Upper lobe of left lung (tissue), 6 donors: Measurements from ENCODE around the gene NAPB. TPM values are rescaled to one million over a fixed set of nuclear protein-coding genes. Genes with fewer than 3 reads are reported as not detected.

Experiments
- ATAC-seq, 2 donors: fragments of 200-7000 bp; cut with Tn5 transposase; one replicate each; pipeline ENCODE4 v1.9.1; 2022; ENCODE audit warnings: mild to moderate bottlenecking in 2 of 2, moderate library complexity in 2 of 2; ENCODE audit not compliant: low FRiP score in 2 of 2
- DNase-seq, 2 donors: peaks; one replicate each; pipeline ENCODE4 v3.0.0-alpha.2; 2019 to 2020
- H3K27ac ChIP-seq, 4 donors: fragments of 200-600 bp; sonication (generic); one replicate each; pipeline ENCODE4 v1.5.1; 2016 to 2019
- H3K27me3 ChIP-seq, 4 donors: fragments of 200-600 bp; sonication (generic); one replicate each; pipeline ENCODE4 v1.5.1; 2017 to 2019
- H3K36me3 ChIP-seq, 4 donors: fragments of 200-600 bp; sonication (generic); one replicate each; pipeline ENCODE4 v1.5.1; 2016 to 2019
- H3K4me1 ChIP-seq, 4 donors: fragments of 200-600 bp; sonication (generic); one replicate each; pipeline ENCODE4 v1.5.1; 2018 to 2019
- H3K4me3 ChIP-seq, 4 donors: fragments of 200-600 bp; sonication (generic); one replicate each; pipeline ENCODE4 v1.5.1; 2017 to 2019; ENCODE audit warnings: mild to moderate bottlenecking in 2 of 4, moderate library complexity in 1 of 4
- H3K9me3 ChIP-seq, 4 donors: fragments of 200-600 bp; sonication (generic); one replicate each; pipeline ENCODE4 v1.5.1; 2018 to 2019
- EP300 ChIP-seq, 4 donors: sonication (generic); formaldehyde crosslinking; IDR thresholded peaks; one replicate each; pipeline ENCODE4 v1.5.1; 2017; ENCODE audit warnings: antibody characterized with exemption in 4 of 4, control low read depth in 2 of 4
- POLR2A ChIP-seq, 4 donors: fragments of 450-650 bp; IDR thresholded peaks; one replicate each; pipeline ENCODE4 v1.5.1; 2016 to 2017; ENCODE audit warnings: antibody characterized with exemption in 4 of 4, mild to moderate bottlenecking in 2 of 4
- POLR2AphosphoS5 ChIP-seq, 2 donors: sonication (generic); formaldehyde crosslinking; IDR thresholded peaks; one replicate each; pipeline ENCODE4 v1.5.1; 2017; ENCODE audit warnings: antibody characterized with exemption in 2 of 2
- WGBS, 2 donors: methylation state at CpG; one replicate each; pipeline ENCODE4 v1.1.5; 2017 to 2018; 5-methylcytosine and 5-hydroxymethylcytosine counted together
- total RNA-seq, 6 donors: library from RNA; depleted of rRNA in 4 of 6; stranded (reverse); fragments of >200 nt in 4 of 6; gene quantifications; one replicate each; pipeline versions ENCODE4 v1.1.0 to v1.2.1, GENCODE V29; 2016 to 2021
- TF ChIP-seq, protein P1 (sequence below), 6 experiments: fragments of 450-650 bp in 4 of 6; fragments of 200-600 bp in 2 of 6; sonication (generic) in 2 of 6; IDR thresholded peaks; one replicate each; pipeline ENCODE4 v1.5.1; 2016 to 2019; ENCODE audit warnings: antibody characterized with exemption in 6 of 6
- donor health status: DM: no; HTN: no; CAD: no; lungs with moderate emphysema.
- donor health status: DM: no; HTN: yes; CAD: no; lungs with severe emphysema.

Gene NAPB
- total RNA-seq, 6 donors from 2014 or later: 9.7 to 27.7 (median 11.1) TPM

- H3K4me1 ChIP-seq: peaks cover 13 to 23% (median 18%) of the 10 kb centered on the region in 4 donors
- TF ChIP-seq, protein P1, sequence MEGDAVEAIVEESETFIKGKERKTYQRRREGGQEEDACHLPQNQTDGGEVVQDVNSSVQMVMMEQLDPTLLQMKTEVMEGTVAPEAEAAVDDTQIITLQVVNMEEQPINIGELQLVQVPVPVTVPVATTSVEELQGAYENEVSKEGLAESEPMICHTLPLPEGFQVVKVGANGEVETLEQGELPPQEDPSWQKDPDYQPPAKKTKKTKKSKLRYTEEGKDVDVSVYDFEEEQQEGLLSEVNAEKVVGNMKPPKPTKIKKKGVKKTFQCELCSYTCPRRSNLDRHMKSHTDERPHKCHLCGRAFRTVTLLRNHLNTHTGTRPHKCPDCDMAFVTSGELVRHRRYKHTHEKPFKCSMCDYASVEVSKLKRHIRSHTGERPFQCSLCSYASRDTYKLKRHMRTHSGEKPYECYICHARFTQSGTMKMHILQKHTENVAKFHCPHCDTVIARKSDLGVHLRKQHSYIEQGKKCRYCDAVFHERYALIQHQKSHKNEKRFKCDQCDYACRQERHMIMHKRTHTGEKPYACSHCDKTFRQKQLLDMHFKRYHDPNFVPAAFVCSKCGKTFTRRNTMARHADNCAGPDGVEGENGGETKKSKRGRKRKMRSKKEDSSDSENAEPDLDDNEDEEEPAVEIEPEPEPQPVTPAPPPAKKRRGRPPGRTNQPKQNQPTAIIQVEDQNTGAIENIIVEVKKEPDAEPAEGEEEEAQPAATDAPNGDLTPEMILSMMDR (IDR thresholded peaks at IDR 0.05): no peak
- TF ChIP-seq POLR2AphosphoS5 (IDR thresholded peaks at IDR 0.05) (no peak), POLR2A (IDR thresholded peaks at IDR 0.05) (no peak), EP300 (IDR thresholded peaks at IDR 0.05) (no peak)
- no peaks in the 10 kb centered on the region for H3K9me3 ChIP-seq
- ATAC-seq: no peak
- H3K27me3 ChIP-seq: no peaks in the 10 kb centered on the region
- no peaks in the 10 kb centered on the region for H3K36me3 ChIP-seq
- H3K27ac ChIP-seq: no peak overlapping the region
- no peak overlapping the region for H3K4me3 ChIP-seq
- DNase-seq: no peak
Measured at GRCh38 chr20:23417861-23418260, 3.4 kb downstream of the NAPB start.

- 78 to 80% methylated on average over 6 of the region's 6 CpGs for WGBS, 2 donors
- H3K4me1 ChIP-seq: peaks cover 12 to 29% (median 17%) of the 10 kb centered on the region in 4 donors
- H3K27ac ChIP-seq: peak overlapping the region in 1 of 4 donors; percentile 5
Measured at GRCh38 chr20:23415959-23416583, 5.2 kb downstream of the NAPB start.

DNA sequence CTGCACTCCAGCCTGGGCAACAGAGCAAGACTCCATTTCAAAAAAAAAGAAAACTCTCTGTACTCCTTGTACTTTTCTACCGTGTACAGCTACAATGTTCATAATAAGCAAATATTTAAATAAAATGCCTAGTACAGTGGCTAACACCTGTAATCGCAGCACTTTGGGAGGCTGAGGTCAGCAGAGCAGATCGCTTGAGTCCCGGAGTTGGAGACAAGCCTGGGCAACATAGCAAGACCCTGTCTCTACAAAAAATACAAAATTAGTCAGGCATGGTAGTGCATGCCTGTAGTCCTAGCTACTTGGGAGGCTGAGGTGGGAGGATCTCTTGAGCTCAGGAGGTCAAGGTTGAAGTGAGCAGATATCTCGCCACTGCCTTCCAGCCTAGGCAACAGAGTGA, 5.7 kb downstream of the NAPB start:
- no peak for ATAC-seq
- no peak for DNase-seq
- TF ChIP-seq POLR2A (IDR thresholded peaks at IDR 0.05) (no peak), EP300 (IDR thresholded peaks at IDR 0.05) (no peak)
- TF ChIP-seq, protein P1 (IDR thresholded peaks at IDR 0.05): no peak
- peaks cover 12 to 29% (median 17%) of the 10 kb centered on the region in 4 donors for H3K4me1 ChIP-seq
- WGBS, 2 donors: 85 to 87% methylated on average over 5 of the region's 5 CpGs
- no peaks in the 10 kb centered on the region for H3K27me3 ChIP-seq
- no peak overlapping the region for H3K27ac ChIP-seq
- no peaks in the 10 kb centered on the region for H3K9me3 ChIP-seq
- H3K36me3 ChIP-seq: no peaks in the 10 kb centered on the region
- no peak overlapping the region for H3K4me3 ChIP-seq

More at GRCh38 chr20:23415959-23416583, 5.2 kb downstream of the NAPB start:
- Histone ChIP-seq H3K4me3 (no peak overlapping the region), H3K27me3 (no peaks in the 10 kb centered on the region), H3K9me3 (no peaks in the 10 kb centered on the region), H3K36me3 (no peaks in the 10 kb centered on the region)
- no peak for DNase-seq
- ATAC-seq: no peak
- TF ChIP-seq, protein P1 (IDR thresholded peaks at IDR 0.05): no peak
- TF ChIP-seq POLR2AphosphoS5 (IDR thresholded peaks at IDR 0.05) (no peak), POLR2A (IDR thresholded peaks at IDR 0.05) (no peak), EP300 (IDR thresholded peaks at IDR 0.05) (no peak)

DNA sequence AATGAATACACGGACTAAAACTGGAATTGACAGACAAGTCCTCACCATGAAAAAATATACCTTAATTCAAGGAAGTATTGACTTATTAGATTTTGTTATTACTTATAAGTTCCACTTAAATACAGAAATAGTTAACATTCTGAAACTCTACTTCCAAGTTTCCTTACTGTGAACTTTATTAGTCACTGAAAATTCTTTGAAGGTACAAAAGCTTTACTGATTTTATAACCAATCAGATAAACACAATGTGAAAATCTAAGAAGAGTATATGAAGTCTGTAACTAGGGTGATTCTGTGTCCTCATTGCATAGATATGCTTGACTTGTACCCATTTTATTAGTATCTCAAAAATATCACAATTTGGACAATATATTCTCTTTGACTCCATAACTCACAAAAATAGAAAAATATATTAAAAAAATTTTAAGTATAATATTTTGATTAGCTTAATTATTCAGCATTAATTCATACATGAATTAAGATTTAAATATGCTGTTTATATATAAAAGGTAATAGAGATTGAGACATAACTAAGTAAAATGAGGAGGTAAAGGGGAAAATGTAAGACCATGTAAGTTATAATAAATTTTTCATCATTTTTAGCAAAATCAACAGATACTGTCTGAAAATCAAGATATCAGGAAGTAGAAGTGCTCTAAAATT, 6.6 kb downstream of the NAPB start:
- Histone ChIP-seq H3K9me3 (no peaks in the 10 kb centered on the region), H3K4me3 (no peak overlapping the region), H3K4me1 (peaks cover 6 to 24% (median 15%) of the 10 kb centered on the region in 4 donors), H3K27me3 (no peaks in the 10 kb centered on the region), H3K36me3 (no peaks in the 10 kb centered on the region), H3K27ac (no peak overlapping the region)
- 68 to 83% methylated on average over 1 of the region's 1 CpG for WGBS, 2 donors
- ATAC-seq (no peak), DNase-seq (no peak)
- TF ChIP-seq POLR2A (IDR thresholded peaks at IDR 0.05) (no peak), POLR2AphosphoS5 (IDR thresholded peaks at IDR 0.05) (no peak), EP300 (IDR thresholded peaks at IDR 0.05) (no peak)
- TF ChIP-seq, protein P1 (IDR thresholded peaks at IDR 0.05): no peak
